Liver (tissue), 3 donors: ENCODE measurements around the gene SBK1.

Experiments used
- CTCF ChIP-seq: fragments of 150-350 bp; IDR thresholded peaks from 2 replicates; pipeline ENCODE4 v1.5.1; 2017; ENCODE audit warnings: improper control_type of control experiment, low read depth, low read length; ENCODE audit not compliant: missing input control
- EGR1 ChIP-seq, 2 donors: IDR thresholded peaks; 2 replicates each; pipeline ENCODE4 v1.6.1; 2016 to 2018; ENCODE audit warnings: antibody characterized with exemption in 2 of 2, low read depth in 2 of 2
- MAX ChIP-seq: IDR thresholded peaks from 2 replicates; pipeline ENCODE4 v1.6.1; 2016; ENCODE audit warnings: antibody characterized with exemption
- RAD21 ChIP-seq, 2 donors: IDR thresholded peaks; 2 replicates each; pipeline ENCODE4 v1.6.1; 2016; ENCODE audit warnings: antibody characterized with exemption in 2 of 2, mild to moderate bottlenecking in 2 of 2
- RXRA ChIP-seq, 2 donors: IDR thresholded peaks; 2 replicates each; pipeline ENCODE4 v1.6.1; 2017 to 2018; ENCODE audit warnings: antibody characterized with exemption in 2 of 2, mild to moderate bottlenecking in 1 of 2
- SP1 ChIP-seq: IDR thresholded peaks from 2 replicates; pipeline ENCODE4 v1.6.1; 2018; ENCODE audit warnings: antibody characterized with exemption, mild to moderate bottlenecking
- YY1 ChIP-seq: IDR thresholded peaks from 2 replicates; pipeline ENCODE4 v1.6.1; 2016; ENCODE audit warnings: antibody characterized with exemption, mild to moderate bottlenecking
- donor health status: healthy.
- donor health status: healthy.

GRCh38 chr16:28288114-28288513, 4.2 kb upstream of the SBK1 start:
- no peak for TF ChIP-seq CTCF
- TF ChIP-seq EGR1 (IDR thresholded peaks at IDR 0.05; ENCODE audit: low read depth in 2 of 2): no peak
- no peak for TF ChIP-seq YY1
- no peak for TF ChIP-seq MAX
- no peak for TF ChIP-seq RXRA (IDR thresholded peaks at IDR 0.05)
- TF ChIP-seq RAD21 (IDR thresholded peaks at IDR 0.05): no peak
- TF ChIP-seq SP1: no peak
